Large intestine (tissue), 3 donors: Measurements from ENCODE around the gene ESPNL. TPM values are rescaled to one million over a fixed set of nuclear protein-coding genes. Genes with fewer than 3 reads are reported as not detected.

ENCODE experiments used
- DNase-seq, 2 donors: peaks; one replicate each; pipeline versions ENCODE4 v3.0.0 to v3.0.0-alpha.2; 2013
- H3K27ac ChIP-seq: one replicate; pipeline ENCODE4 v1.5.1; 2013; ENCODE audit warnings: low read length
- H3K27me3 ChIP-seq: 2 replicates; pipeline ENCODE4 v1.6.1; 2013; ENCODE audit warnings: low read length; ENCODE audit not compliant: control insufficient read depth, insufficient read depth
- H3K36me3 ChIP-seq: 2 replicates; pipeline ENCODE4 v1.6.1; 2013; ENCODE audit warnings: low read length; ENCODE audit not compliant: control insufficient read depth, insufficient read depth
- H3K4me1 ChIP-seq: one replicate; pipeline ENCODE4 v1.6.1; 2013; ENCODE audit warnings: low read length; ENCODE audit not compliant: control insufficient read depth, insufficient read depth
- H3K4me3 ChIP-seq: one replicate; pipeline ENCODE4 v1.5.1; 2013; ENCODE audit warnings: low read length
- H3K9me3 ChIP-seq: one replicate; pipeline ENCODE4 v1.6.1; 2013; ENCODE audit warnings: mild to moderate bottlenecking, low read depth, low read length, moderate library complexity; ENCODE audit not compliant: control insufficient read depth
- WGBS: methylation state at CpG from one replicate; pipeline ENCODE4 v1.1.5; 2013; ENCODE audit warnings: low lambda C conversion rate; ENCODE audit not compliant: insufficient coverage; 5-methylcytosine and 5-hydroxymethylcytosine counted together
- polyA plus RNA-seq: library from polyadenylated mRNA; unstranded; fragments of 120-200 nt; gene quantifications from one replicate; pipeline ENCODE4 v1.2.1, GENCODE V29; 2013

Gene ESPNL
- polyA plus RNA-seq, 1 donor: 1.5 TPM

GRCh38 chr2:238116298-238117198, 16.4 kb downstream of the ESPNL start:
- Histone ChIP-seq H3K4me3 (no peak overlapping the region), H3K36me3 (no peaks in the 10 kb centered on the region), H3K27ac (no peak overlapping the region), H3K4me1 (no peaks in the 10 kb centered on the region), H3K27me3 (peaks cover 11% of the 10 kb centered on the region), H3K9me3 (peaks cover 2% of the 10 kb centered on the region)
- no CpG with 5 or more reads among the region's 21 CpGs for WGBS
- no peak for DNase-seq

GRCh38 chr2:238117199-238118154, 17.3 kb downstream of the ESPNL start:
- Histone ChIP-seq H3K27me3 (peaks cover 11% of the 10 kb centered on the region), H3K9me3 (no peaks in the 10 kb centered on the region), H3K4me3 (no peak overlapping the region), H3K36me3 (no peaks in the 10 kb centered on the region), H3K4me1 (no peaks in the 10 kb centered on the region), H3K27ac (no peak overlapping the region)
- no CpG with 5 or more reads among the region's 11 CpGs for WGBS
- no peak for DNase-seq

- H3K4me1 ChIP-seq: no peaks in the 10 kb centered on the region
- no peak overlapping the region for H3K27ac ChIP-seq
- H3K27me3 ChIP-seq: peaks cover 11% of the 10 kb centered on the region
- WGBS: no CpG with 5 or more reads among the region's 15 CpGs
- H3K9me3 ChIP-seq: no peaks in the 10 kb centered on the region
- DNase-seq: no peak
- no peaks in the 10 kb centered on the region for H3K36me3 ChIP-seq
- no peak overlapping the region for H3K4me3 ChIP-seq
These were observed 19.8 kb downstream of the ESPNL start for GRCh38 chr2:238119756-238120462.

- Histone ChIP-seq H3K27me3 (peaks cover 11% of the 10 kb centered on the region), H3K27ac (no peak overlapping the region), H3K36me3 (no peaks in the 10 kb centered on the region), H3K4me3 (no peak overlapping the region), H3K4me1 (no peaks in the 10 kb centered on the region), H3K9me3 (no peaks in the 10 kb centered on the region)
- WGBS: no CpG with 5 or more reads among the region's 30 CpGs
- no peak for DNase-seq
These were observed 20.5 kb downstream of the ESPNL start for GRCh38 chr2:238120463-238121298.

- Histone ChIP-seq H3K4me3 (no peak overlapping the region), H3K36me3 (no peaks in the 10 kb centered on the region), H3K27ac (no peak overlapping the region), H3K4me1 (no peaks in the 10 kb centered on the region), H3K9me3 (peaks cover 7% of the 10 kb centered on the region), H3K27me3 (peaks cover 11% of the 10 kb centered on the region)
- no peak for DNase-seq
- no CpG with 5 or more reads among the region's 27 CpGs for WGBS
These were observed 21.6 kb downstream of the ESPNL start for GRCh38 chr2:238121511-238122286.

- peaks cover 8% of the 10 kb centered on the region for H3K9me3 ChIP-seq
- no peaks in the 10 kb centered on the region for H3K36me3 ChIP-seq
- no peaks in the 10 kb centered on the region for H3K4me1 ChIP-seq
- DNase-seq: no peak
- whole genome bisulfite sequencing: no CpG with 5 or more reads among the region's 29 CpGs
- H3K27ac ChIP-seq: no peak overlapping the region
- H3K27me3 ChIP-seq: peaks cover 11% of the 10 kb centered on the region
- no peak overlapping the region for H3K4me3 ChIP-seq
These were observed 22.4 kb downstream of the ESPNL start for GRCh38 chr2:238122287-238123217.

- Histone ChIP-seq H3K4me1 (peaks cover 3% of the 10 kb centered on the region), H3K36me3 (no peaks in the 10 kb centered on the region), H3K27ac (no peak overlapping the region), H3K9me3 (peaks cover 8% of the 10 kb centered on the region), H3K4me3 (no peak overlapping the region), H3K27me3 (peaks cover 11% of the 10 kb centered on the region)
- DNase-seq: no peak
- no CpG with 5 or more reads among the region's 22 CpGs for WGBS
These were observed 23.3 kb downstream of the ESPNL start for GRCh38 chr2:238123218-238123971.

GRCh38 chr2:238123991-238124470, 23.9 kb downstream of the ESPNL start:
- Histone ChIP-seq H3K9me3 (peaks cover 8% of the 10 kb centered on the region), H3K27me3 (peaks cover 11% of the 10 kb centered on the region), H3K36me3 (no peaks in the 10 kb centered on the region), H3K4me1 (peaks cover 3% of the 10 kb centered on the region), H3K27ac (no peak overlapping the region), H3K4me3 (no peak overlapping the region)
- no peak for DNase-seq
- whole genome bisulfite sequencing: no CpG with 5 or more reads among the region's 14 CpGs
